Ishikawa (cell line): ENCODE results near the gene ERMP1.

Source experiments
- CEBPB ChIP-seq: IDR thresholded peaks from 2 replicates; pipeline ENCODE4 v1.6.1; 2012
- FOXM1 ChIP-seq: IDR thresholded peaks from 2 replicates; pipeline ENCODE4 v1.6.1; 2012; ENCODE audit warnings: low read depth, borderline replicate concordance
- USF1 ChIP-seq: IDR thresholded peaks from 2 replicates; pipeline ENCODE4 v1.6.1; 2012
- TF ChIP-seq, protein P1 (sequence below): IDR thresholded peaks from 2 replicates; pipeline ENCODE4 v1.6.1; 2012; ENCODE audit warnings: low read depth, mild to moderate bottlenecking

DNA sequence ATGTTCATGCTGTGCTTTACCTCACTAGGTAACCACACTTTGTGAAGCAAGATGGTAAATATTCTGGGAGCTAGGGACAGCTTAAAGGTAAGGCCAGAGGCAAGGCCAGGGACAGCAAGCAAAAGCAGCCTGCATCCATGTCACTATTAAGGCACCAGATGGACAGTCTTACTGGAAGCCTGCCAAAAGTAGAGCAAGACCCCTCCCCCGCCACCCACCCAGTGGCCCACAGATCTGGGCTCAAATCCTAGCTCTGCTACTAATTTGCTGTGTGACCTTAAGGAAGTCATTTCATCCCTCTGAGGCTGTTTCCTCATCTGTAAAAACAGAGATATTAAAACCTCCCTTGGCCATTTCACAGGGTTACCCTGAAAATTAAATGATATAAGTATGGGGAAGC lies 13.2 kb upstream of the ERMP1 start:
- TF ChIP-seq CEBPB (no peak), USF1 (no peak), FOXM1 (no peak)
- TF ChIP-seq, protein P1, sequence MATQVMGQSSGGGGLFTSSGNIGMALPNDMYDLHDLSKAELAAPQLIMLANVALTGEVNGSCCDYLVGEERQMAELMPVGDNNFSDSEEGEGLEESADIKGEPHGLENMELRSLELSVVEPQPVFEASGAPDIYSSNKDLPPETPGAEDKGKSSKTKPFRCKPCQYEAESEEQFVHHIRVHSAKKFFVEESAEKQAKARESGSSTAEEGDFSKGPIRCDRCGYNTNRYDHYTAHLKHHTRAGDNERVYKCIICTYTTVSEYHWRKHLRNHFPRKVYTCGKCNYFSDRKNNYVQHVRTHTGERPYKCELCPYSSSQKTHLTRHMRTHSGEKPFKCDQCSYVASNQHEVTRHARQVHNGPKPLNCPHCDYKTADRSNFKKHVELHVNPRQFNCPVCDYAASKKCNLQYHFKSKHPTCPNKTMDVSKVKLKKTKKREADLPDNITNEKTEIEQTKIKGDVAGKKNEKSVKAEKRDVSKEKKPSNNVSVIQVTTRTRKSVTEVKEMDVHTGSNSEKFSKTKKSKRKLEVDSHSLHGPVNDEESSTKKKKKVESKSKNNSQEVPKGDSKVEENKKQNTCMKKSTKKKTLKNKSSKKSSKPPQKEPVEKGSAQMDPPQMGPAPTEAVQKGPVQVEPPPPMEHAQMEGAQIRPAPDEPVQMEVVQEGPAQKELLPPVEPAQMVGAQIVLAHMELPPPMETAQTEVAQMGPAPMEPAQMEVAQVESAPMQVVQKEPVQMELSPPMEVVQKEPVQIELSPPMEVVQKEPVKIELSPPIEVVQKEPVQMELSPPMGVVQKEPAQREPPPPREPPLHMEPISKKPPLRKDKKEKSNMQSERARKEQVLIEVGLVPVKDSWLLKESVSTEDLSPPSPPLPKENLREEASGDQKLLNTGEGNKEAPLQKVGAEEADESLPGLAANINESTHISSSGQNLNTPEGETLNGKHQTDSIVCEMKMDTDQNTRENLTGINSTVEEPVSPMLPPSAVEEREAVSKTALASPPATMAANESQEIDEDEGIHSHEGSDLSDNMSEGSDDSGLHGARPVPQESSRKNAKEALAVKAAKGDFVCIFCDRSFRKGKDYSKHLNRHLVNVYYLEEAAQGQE: no peak
